ENCODE results near the gene BCO2.

GRCh38 chr11:112134473-112134872, 40.8 kb upstream of the BCO2 start:
- no peak for TF ChIP-seq CTCF (IDR thresholded peaks at IDR 0.05)
- no peak for TF ChIP-seq EZH2 (IDR thresholded peaks at IDR 0.05)
- no peak for TF ChIP-seq EZH2phosphoT487 (IDR thresholded peaks at IDR 0.05)
